H1 (cell line): ENCODE measurements around the gene ADRB2. TPM values are rescaled to one million over a fixed set of nuclear protein-coding genes. Genes with fewer than 3 reads are reported as not detected.

Experiments used
- CTCF ChIA-PET: fragments of 300-600 bp; sonication (Branson Sonifier 250); formaldehyde crosslinking; loops from one replicate; lab custom pipeline; 2021; ENCODE audit not compliant: partially characterized antibody; lab: Charles Lee
- POLR2A ChIA-PET: fragments of 300-600 bp; sonication (Branson Sonifier 250); formaldehyde crosslinking; loops from one replicate; lab custom pipeline; 2021; ENCODE audit warnings: inconsistent platforms; ENCODE audit not compliant: partially characterized antibody; lab: Charles Lee
- DNase-seq, 2 experiments: peaks; one replicate each; pipeline versions ENCODE4 v3.0.0 to v3.0.0-alpha.2; 2010 to 2022; ENCODE audit warnings: low spot score in 2 of 2, low read depth in 1 of 2, mixed read lengths in 1 of 2
- FAIRE-seq: peaks from 2 replicates; lab custom pipeline; 2011; peaks lifted over from hg19 to GRCh38; lab: Jason Lieb, UNC
- H2AFZ ChIP-seq: 2 replicates; pipeline ENCODE4 v1.8.1; 2012; ENCODE audit warnings: low read length, inconsistent platforms
- H2AK5ac ChIP-seq: 2 replicates; pipeline ENCODE4 v1.6.1; 2013; ENCODE audit warnings: low read depth, low read length
- H2BK120ac ChIP-seq: replicated peaks from 2 replicates; pipeline ENCODE3; 2013; ENCODE audit warnings: low read depth, low read length, inconsistent platforms
- H2BK12ac ChIP-seq: 2 replicates; pipeline ENCODE4 v1.6.1; 2013; ENCODE audit warnings: low read depth, low read length
- H2BK15ac ChIP-seq: 2 replicates; pipeline ENCODE4 v1.6.1; 2013; ENCODE audit warnings: low read length
- H2BK20ac ChIP-seq: 2 replicates; pipeline ENCODE4 v1.6.1; 2013; ENCODE audit warnings: low read length
- H2BK5ac ChIP-seq: 2 replicates; pipeline ENCODE4 v1.6.1; 2013; ENCODE audit warnings: low read depth, low read length
- H3K14ac ChIP-seq: 2 replicates; pipeline ENCODE4 v1.6.1; 2013; ENCODE audit warnings: inconsistent platforms; ENCODE audit not compliant: insufficient read length
- H3K18ac ChIP-seq: 2 replicates; pipeline ENCODE4 v1.6.1; 2013; ENCODE audit warnings: low read length; ENCODE audit errors: extremely low read depth
- H3K23ac ChIP-seq: 2 replicates; pipeline ENCODE4 v1.6.1; 2013; ENCODE audit warnings: inconsistent platforms; ENCODE audit not compliant: insufficient read length
- H3K23me2 ChIP-seq: 2 replicates; pipeline ENCODE4 v1.6.1; 2013; ENCODE audit warnings: low read depth, low read length
- H3K27ac ChIP-seq: 2 replicates; pipeline ENCODE4 v1.6.1; 2011; ENCODE audit warnings: low read depth, low read length, inconsistent platforms
- H3K27me3 ChIP-seq, 4 experiments: replicated peaks in 1 of 4; 1 replicate in 1 of 4; 2 replicates in 3 of 4; pipeline versions ENCODE4 v1.6.1 to v1.8.1; 2011 to 2013; ENCODE audit warnings: low read length in 3 of 4, mild to moderate bottlenecking in 3 of 4, inconsistent platforms in 2 of 4, mixed read lengths in 2 of 4, moderate library complexity in 1 of 4; ENCODE audit not compliant: control insufficient read depth in 3 of 4, insufficient read depth in 3 of 4; ENCODE audit errors: extremely low read depth in 1 of 4
- H3K36me3 ChIP-seq, 4 experiments: 2 replicates each; pipeline versions ENCODE4 v1.6.1 to v1.8.1; 2011 to 2013; ENCODE audit warnings: mild to moderate bottlenecking in 4 of 4, low read length in 3 of 4, moderate library complexity in 2 of 4, control low read depth in 1 of 4, inconsistent platforms in 1 of 4; ENCODE audit not compliant: insufficient read depth in 4 of 4, control insufficient read depth in 2 of 4
- H3K4ac ChIP-seq: replicated peaks from 2 replicates; pipeline ENCODE3; 2013; ENCODE audit warnings: low read length, low read depth, mixed read lengths, inconsistent platforms; ENCODE audit not compliant: insufficient read length
- H3K4me1 ChIP-seq, 4 experiments: replicated peaks in 1 of 4; 1 replicate in 1 of 4; 2 replicates in 3 of 4; pipeline versions ENCODE4 v1.6.1 to v1.8.1; 2011 to 2013; ENCODE audit warnings: low read length in 3 of 4, inconsistent platforms in 2 of 4, mixed read lengths in 1 of 4; ENCODE audit not compliant: insufficient read depth in 4 of 4, control insufficient read depth in 3 of 4
- H3K4me2 ChIP-seq, 2 experiments: 2 replicates each; pipeline versions ENCODE4 v1.6.1 to v1.8.1; 2011 to 2013; ENCODE audit warnings: low read depth in 2 of 2, low read length in 2 of 2, control low read depth in 1 of 2, inconsistent platforms in 1 of 2, mild to moderate bottlenecking in 1 of 2; ENCODE audit not compliant: insufficient read depth in 1 of 2
- H3K4me3 ChIP-seq, 4 experiments: fragments of 200-600, 300-600 bp in 1 of 4; sonication (generic), shearing (Covaris generic), sonication (Bioruptor Twin) in 1 of 4; 2 replicates each; pipeline versions ENCODE4 v1.5.1 to v1.8.1; 2011 to 2016; ENCODE audit warnings: low read length in 4 of 4, low read depth in 3 of 4, control low read depth in 2 of 4, inconsistent platforms in 2 of 4, mild to moderate bottlenecking in 2 of 4, mixed read lengths in 1 of 4, moderate library complexity in 1 of 4; ENCODE audit not compliant: insufficient read depth in 2 of 4; ENCODE audit errors: extremely low read depth in 1 of 4
- H3K56ac ChIP-seq: replicated peaks from 2 replicates; pipeline ENCODE3; 2013; ENCODE audit warnings: low read depth, mild to moderate bottlenecking, mixed read lengths, low read length, inconsistent platforms; ENCODE audit not compliant: insufficient read length
- H3K79me1 ChIP-seq: 2 replicates; pipeline ENCODE4 v1.6.1; 2013; ENCODE audit warnings: low read depth, low read length, control low read depth
- H3K79me2 ChIP-seq, 2 experiments: 2 replicates each; pipeline versions ENCODE4 v1.6.1 to v1.8.1; 2012 to 2013; ENCODE audit warnings: low read length in 2 of 2, mild to moderate bottlenecking in 2 of 2, inconsistent platforms in 1 of 2; ENCODE audit not compliant: insufficient read depth in 2 of 2, control insufficient read depth in 1 of 2
- H3K9ac ChIP-seq, 4 experiments: replicated peaks in 1 of 4; 1 replicate in 1 of 4; 2 replicates in 3 of 4; pipeline versions ENCODE4 v1.6.1 to v1.8.1; 2011 to 2013; ENCODE audit warnings: low read depth in 3 of 4, low read length in 3 of 4, control low read depth in 2 of 4, mild to moderate bottlenecking in 2 of 4, moderate library complexity in 2 of 4, inconsistent platforms in 1 of 4; ENCODE audit errors: extremely low read depth in 1 of 4
- H3K9me3 ChIP-seq, 2 experiments: 2 replicates each; pipeline versions ENCODE4 v1.6.1 to v1.8.1; 2012 to 2013; ENCODE audit warnings: mild to moderate bottlenecking in 2 of 2, moderate library complexity in 2 of 2, control low read depth in 1 of 2, inconsistent platforms in 1 of 2, low read depth in 1 of 2, low read length in 1 of 2, mixed read lengths in 1 of 2; ENCODE audit not compliant: insufficient read depth in 2 of 2
- H4K20me1 ChIP-seq, 2 experiments: replicated peaks in 1 of 2; 2 replicates each; pipeline versions ENCODE3 to v1.8.1; 2011 to 2013; ENCODE audit warnings: inconsistent platforms in 2 of 2, low read length in 2 of 2, mild to moderate bottlenecking in 1 of 2; ENCODE audit not compliant: insufficient read depth in 2 of 2, control insufficient read depth in 1 of 2
- H4K5ac ChIP-seq: 2 replicates; pipeline ENCODE4 v1.6.1; 2013; ENCODE audit warnings: low read length, low read depth, mixed read lengths, inconsistent platforms; ENCODE audit not compliant: insufficient read length
- H4K8ac ChIP-seq: 2 replicates; pipeline ENCODE4 v1.8.0; 2013; ENCODE audit warnings: mild to moderate bottlenecking, moderate library complexity, low read length, inconsistent platforms; ENCODE audit not compliant: insufficient read depth; ENCODE audit errors: extremely low read depth
- H4K91ac ChIP-seq: replicated peaks from 2 replicates; pipeline ENCODE3; 2013; ENCODE audit warnings: low read length, mixed read lengths, inconsistent platforms; ENCODE audit not compliant: insufficient read length
- BACH1 ChIP-seq: IDR thresholded peaks from 2 replicates; pipeline ENCODE4 v1.6.1; 2012; ENCODE audit warnings: low read length, improper control_type of control experiment
- CTBP2 ChIP-seq: IDR thresholded peaks from 2 replicates; pipeline ENCODE4 v1.7.0; 2011; ENCODE audit warnings: borderline replicate concordance, mild to moderate bottlenecking, moderate library complexity, mixed read lengths, low read length; ENCODE audit not compliant: insufficient read depth, insufficient read length
- GABPA ChIP-seq: IDR thresholded peaks from 2 replicates; pipeline ENCODE4 v1.6.1; 2011; ENCODE audit warnings: mild to moderate bottlenecking, low read length, moderate library complexity, borderline replicate concordance; ENCODE audit not compliant: insufficient read depth
- NANOG ChIP-seq: IDR thresholded peaks from 2 replicates; pipeline ENCODE4 v1.6.1; 2011; ENCODE audit warnings: low read length, low read depth, mild to moderate bottlenecking, inconsistent platforms; ENCODE audit not compliant: insufficient read depth, poor library complexity, severe bottlenecking
- SIRT6 ChIP-seq: IDR thresholded peaks from one replicate; pipeline ENCODE4 v1.7.1; 2012; ENCODE audit warnings: low read length, inconsistent platforms
- polyA plus RNA-seq, 7 experiments: library from polyadenylated mRNA; depleted of rRNA in 3 of 7; stranded (reverse) in 5 of 7; unstranded in 2 of 7; fragments of >200 nt in 5 of 7; fragments of 200-250 nt in 2 of 7; gene quantifications; 1 replicate in 5 of 7; 2 replicates in 1 of 7; 4 replicates in 1 of 7; pipeline versions ENCODE4 v1.2.1 to v1.2.3, GENCODE V29; 2011 to 2013; ENCODE audit warnings: missing spikeins in 2 of 7, mixed read lengths in 2 of 7
- total RNA-seq: library from RNA; stranded (reverse); fragmentation: NEBNext Ultra II Directional; extraction: Animal tissue kit (Norgen Biotek cat#: 25700); gene quantifications from 2 replicates; pipeline ENCODE4 v1.2.1, GENCODE V29; 2021

The ADRB2 gene
- total and polyA plus RNA-seq, 2 of the 8 experiments (the other 6 are each of a cell fraction or from before 2014, with no cell fraction given), result 0.65 to 0.77 TPM

GRCh38 chr5:148846930-148847329, 20.5 kb downstream of the ADRB2 start:
- FAIRE-seq (no peak), DNase-seq (no peak)
- no peaks in the 10 kb centered on the region for H3K79me1 ChIP-seq
- no peak overlapping the region for H2BK120ac ChIP-seq
- no peak overlapping the region for H2AK5ac ChIP-seq
- H4K5ac ChIP-seq, result no peak overlapping the region
- H3K23ac ChIP-seq, result no peak overlapping the region
- H3K18ac ChIP-seq, result no peak overlapping the region
- no peaks in the 10 kb centered on the region for H3K79me2 ChIP-seq
- H3K23me2 ChIP-seq, result no peaks in the 10 kb centered on the region
- no peaks in the 10 kb centered on the region for H4K20me1 ChIP-seq
- no peaks in the 10 kb centered on the region for H3K9me3 ChIP-seq
- H2BK5ac ChIP-seq, result no peak overlapping the region
- ChIA-PET POLR2A (no interaction called here), CTCF (interaction anchor here (1.1 to 5.1 kb wide), 3 partner anchors 16 to 111 kb away, joined by 3 to 21 read pairs (median 6); no protein-coding TSS in a partner anchor)
- no peaks in the 10 kb centered on the region for H3K36me3 ChIP-seq
- H3K4me2 ChIP-seq, result no peak overlapping the region
- no peaks in the 10 kb centered on the region for H3K27me3 ChIP-seq
- no peak overlapping the region for H3K4me3 ChIP-seq
- no peaks in the 10 kb centered on the region for H3K4me1 ChIP-seq
- no peak overlapping the region for H3K4ac ChIP-seq
- H3K56ac ChIP-seq, result no peak overlapping the region
- H4K91ac ChIP-seq, result no peak overlapping the region
- no peak overlapping the region for H2BK12ac ChIP-seq
- H3K27ac ChIP-seq, result no peak overlapping the region
- H4K8ac ChIP-seq, result no peak overlapping the region
- H3K9ac ChIP-seq, result no peak overlapping the region
- no peak overlapping the region for H2BK20ac ChIP-seq
- H3K14ac ChIP-seq, result no peak overlapping the region
- H2AFZ ChIP-seq, result no peak overlapping the region
- H2BK15ac ChIP-seq, result no peak overlapping the region
- no peak for TF ChIP-seq SIRT6
- no peak for TF ChIP-seq NANOG
- TF ChIP-seq CTBP2, result no peak
- TF ChIP-seq BACH1, result no peak
- no peak for TF ChIP-seq GABPA
